SU-DHL-6 (cell line): ENCODE measurements around the gene HCN4.

Experiments
- H2AFZ ChIP-seq: fragments of 200-600 bp; sonication (generic); 2 replicates; pipeline ENCODE4 v1.6.1; 2014; ENCODE audit warnings: low read depth, mild to moderate bottlenecking, moderate library complexity, mixed read lengths, antibody characterized with exemption, low read length; ENCODE audit not compliant: severe bottlenecking
- H3F3A ChIP-seq: fragments of 200-600 bp; shearing (Covaris generic); 2 replicates; pipeline ENCODE4 v1.6.0; 2016; ENCODE audit warnings: antibody characterized with exemption, mild to moderate bottlenecking; ENCODE audit not compliant: insufficient read depth
- H3K27ac ChIP-seq: fragments of 200-600 bp; sonication (generic); 2 replicates; pipeline ENCODE4 v1.5.1; 2016; ENCODE audit warnings: low read depth, mild to moderate bottlenecking, low read length, moderate library complexity, mixed read lengths
- H3K27me3 ChIP-seq: fragments of 200-600 bp; sonication (generic), shearing (Covaris generic); 2 replicates; pipeline ENCODE4 v1.6.0; 2014; ENCODE audit warnings: mild to moderate bottlenecking, low read length
- H3K36me3 ChIP-seq: fragments of 200-600 bp; sonication (generic); 2 replicates; pipeline ENCODE4 v1.6.1; 2014; ENCODE audit warnings: mild to moderate bottlenecking, low read length, mixed read lengths
- H3K4me2 ChIP-seq: fragments of 300-600, 200-600 bp; shearing (Covaris generic), sonication (generic); 2 replicates; pipeline ENCODE4 v1.6.0; 2014; ENCODE audit warnings: low read length, low read depth, mild to moderate bottlenecking; ENCODE audit not compliant: poor library complexity, severe bottlenecking
- H3K4me3 ChIP-seq: fragments of 200-600 bp; sonication (generic); 2 replicates; pipeline ENCODE4 v1.5.1; 2014; ENCODE audit warnings: antibody characterized with exemption, low read length, mild to moderate bottlenecking, mixed read lengths; ENCODE audit not compliant: insufficient read depth, poor library complexity, severe bottlenecking
- H3K79me2 ChIP-seq: fragments of 200-600 bp; sonication (generic); 2 replicates; pipeline ENCODE4 v1.6.1; 2014; ENCODE audit warnings: mild to moderate bottlenecking, low read length, moderate library complexity; ENCODE audit not compliant: insufficient read depth
- H3K9ac ChIP-seq: fragments of 200-600 bp; sonication (generic); 2 replicates; pipeline ENCODE4 v1.7.0; 2014; ENCODE audit warnings: mild to moderate bottlenecking, low read length
- H3K9me2 ChIP-seq: fragments of 200-600 bp; sonication (generic); replicated peaks from 2 replicates; pipeline ENCODE4 v1.6.1; 2014; ENCODE audit warnings: low read length; ENCODE audit not compliant: insufficient read depth
- H3K9me3 ChIP-seq: fragments of 200-600 bp; sonication (generic); 2 replicates; pipeline ENCODE4 v1.6.1; 2014; ENCODE audit warnings: low read length, mixed read lengths; ENCODE audit not compliant: insufficient read depth
- H4K20me1 ChIP-seq: fragments of 200-600 bp; sonication (generic); 2 replicates; pipeline ENCODE4 v1.6.1; 2014; ENCODE audit warnings: low read depth, mild to moderate bottlenecking, antibody characterized with exemption, low read length, moderate library complexity, mixed read lengths
- CTCF ChIP-seq: fragments of 200-600 bp; sonication (generic); IDR thresholded peaks from one replicate; pipeline ENCODE4 v1.5.1; 2017; ENCODE audit warnings: antibody characterized with exemption, mild to moderate bottlenecking, low read length, moderate library complexity; ENCODE audit not compliant: insufficient read depth, poor library complexity, severe bottlenecking
- EZH2phosphoT487 ChIP-seq: fragments of 200-600 bp; sonication (generic), shearing (Covaris generic); conservative IDR thresholded peaks from 2 replicates; pipeline ENCODE4 v1.6.1; 2018; ENCODE audit warnings: mild to moderate bottlenecking, antibody characterized with exemption, low read length, moderate library complexity, mixed read lengths

HCN4 gene

GRCh38 chr15:73335471-73335870 is 33.3 kb downstream of the HCN4 start:
- Histone ChIP-seq H3K36me3 (no peaks in the 10 kb centered on the region), H3K4me2 (no peak overlapping the region), H3F3A (no peaks in the 10 kb centered on the region), H4K20me1 (no peaks in the 10 kb centered on the region), H3K9me2 (no peaks in the 10 kb centered on the region), H3K4me3 (no peak overlapping the region), H2AFZ (no peak overlapping the region), H3K79me2 (no peaks in the 10 kb centered on the region), H3K27ac (no peak overlapping the region), H3K9me3 (no peaks in the 10 kb centered on the region), H3K9ac (no peak overlapping the region), H3K27me3 (no peaks in the 10 kb centered on the region)
- TF ChIP-seq CTCF (no peak), EZH2phosphoT487 (no peak)

- H3K9me2 ChIP-seq, result no peaks in the 10 kb centered on the region
- H4K20me1 ChIP-seq, result no peaks in the 10 kb centered on the region
- no peak overlapping the region for H2AFZ ChIP-seq
- no peak overlapping the region for H3K27ac ChIP-seq
- no peaks in the 10 kb centered on the region for H3K79me2 ChIP-seq
- no peak overlapping the region for H3K4me3 ChIP-seq
- no peaks in the 10 kb centered on the region for H3F3A ChIP-seq
- H3K4me2 ChIP-seq, result no peak overlapping the region
- no peaks in the 10 kb centered on the region for H3K9me3 ChIP-seq
- no peak for TF ChIP-seq CTCF
- TF ChIP-seq EZH2phosphoT487, result no peak
- no peak overlapping the region for H3K9ac ChIP-seq
- H3K27me3 ChIP-seq, result no peaks in the 10 kb centered on the region
- H3K36me3 ChIP-seq, result no peaks in the 10 kb centered on the region
These were observed 33.7 kb downstream of the HCN4 start for GRCh38 chr15:73335026-73335425.

- Histone ChIP-seq H3K4me3 (no peak overlapping the region), H3K9me2 (no peaks in the 10 kb centered on the region), H2AFZ (no peak overlapping the region), H3K27ac (no peak overlapping the region), H3K79me2 (no peaks in the 10 kb centered on the region), H4K20me1 (no peaks in the 10 kb centered on the region), H3K4me2 (no peak overlapping the region), H3K9me3 (no peaks in the 10 kb centered on the region), H3K27me3 (no peaks in the 10 kb centered on the region), H3K36me3 (no peaks in the 10 kb centered on the region), H3F3A (no peaks in the 10 kb centered on the region), H3K9ac (no peak overlapping the region)
- TF ChIP-seq EZH2phosphoT487, result no peak
- TF ChIP-seq CTCF, result no peak
These were observed 34.7 kb downstream of the HCN4 start for GRCh38 chr15:73334086-73334485.

GRCh38 chr15:73333001-73333400 is 35.8 kb downstream of the HCN4 start:
- Histone ChIP-seq H3K4me2 (no peak overlapping the region), H3K36me3 (no peaks in the 10 kb centered on the region), H3K4me3 (no peak overlapping the region), H4K20me1 (no peaks in the 10 kb centered on the region), H3K9me2 (no peaks in the 10 kb centered on the region), H2AFZ (no peak overlapping the region), H3K79me2 (no peaks in the 10 kb centered on the region), H3K27ac (no peak overlapping the region), H3K9ac (no peak overlapping the region), H3K9me3 (no peaks in the 10 kb centered on the region), H3F3A (no peaks in the 10 kb centered on the region), H3K27me3 (no peaks in the 10 kb centered on the region)
- TF ChIP-seq EZH2phosphoT487 (no peak), CTCF (no peak)
